WTC11 (cell line): Measurements from ENCODE around the gene RPLP1. TPM values are rescaled to one million over a fixed set of nuclear protein-coding genes. Genes with fewer than 3 reads are reported as not detected.

Experiments
- ELF4 ChIP-seq: sonication (generic); formaldehyde crosslinking; IDR thresholded peaks from 2 replicates; pipeline ENCODE4 v1.8.1; 2022; ENCODE audit warnings: low read depth, mild to moderate bottlenecking, moderate library complexity, missing genetic modification reagents
- ETV6 ChIP-seq: sonication (generic); formaldehyde crosslinking; IDR thresholded peaks from 2 replicates; pipeline ENCODE4 v1.8.1; 2022; ENCODE audit warnings: mild to moderate bottlenecking, missing genetic modification reagents
- FOXP1 ChIP-seq: sonication (generic); formaldehyde crosslinking; IDR thresholded peaks from 2 replicates; pipeline ENCODE4 v1.8.0; 2022; ENCODE audit warnings: missing genetic modification reagents, mild to moderate bottlenecking, moderate library complexity, borderline replicate concordance
- GTF2I ChIP-seq: fragments of 250-450 bp; sonication (Bioruptor Pico); conservative IDR thresholded peaks from 2 replicates; pipeline ENCODE4 v1.4.0; 2021; ENCODE audit warnings: mild to moderate bottlenecking
- HMGA2 ChIP-seq: fragments of 250-450 bp; sonication (Bioruptor Pico); IDR thresholded peaks from 2 replicates; pipeline ENCODE4 v1.4.0; 2021; ENCODE audit warnings: mild to moderate bottlenecking, moderate library complexity
- IRF2 ChIP-seq: sonication (generic); formaldehyde crosslinking; IDR thresholded peaks from 2 replicates; pipeline ENCODE4 v1.8.0; 2022; ENCODE audit warnings: low read depth, missing genetic modification reagents, borderline replicate concordance
- KAT7 ChIP-seq: sonication (generic); formaldehyde crosslinking; IDR thresholded peaks from 2 replicates; pipeline ENCODE4 v1.8.1; 2023; ENCODE audit warnings: missing genetic modification reagents, mild to moderate bottlenecking, borderline replicate concordance
- NFE2L1 ChIP-seq: sonication (generic); formaldehyde crosslinking; IDR thresholded peaks from 2 replicates; pipeline ENCODE4 v1.8.1; 2023; ENCODE audit warnings: missing genetic modification reagents
- NFYB ChIP-seq: sonication (generic); formaldehyde crosslinking; conservative IDR thresholded peaks from 2 replicates; pipeline ENCODE4 v1.8.0; 2022; ENCODE audit warnings: low read depth, missing genetic modification reagents
- NR3C1 ChIP-seq: sonication (generic); formaldehyde crosslinking; conservative IDR thresholded peaks from 2 replicates; pipeline ENCODE4 v1.8.1; 2023; ENCODE audit warnings: low read depth, mild to moderate bottlenecking, missing genetic modification reagents
- TCF7 ChIP-seq: sonication (generic); formaldehyde crosslinking; IDR thresholded peaks from 2 replicates; pipeline ENCODE4 v1.8.0; 2022; ENCODE audit warnings: mild to moderate bottlenecking, low read depth, missing genetic modification reagents, moderate library complexity
- TEAD1 ChIP-seq: sonication (generic); formaldehyde crosslinking; IDR thresholded peaks from 2 replicates; pipeline ENCODE4 v1.8.0; 2022; ENCODE audit warnings: mild to moderate bottlenecking, missing genetic modification reagents
- TP53 ChIP-seq: sonication (generic); formaldehyde crosslinking; IDR thresholded peaks from 2 replicates; pipeline ENCODE4 v1.8.1; 2023; ENCODE audit warnings: mild to moderate bottlenecking, missing genetic modification reagents
- ZNF232 ChIP-seq: sonication (generic); formaldehyde crosslinking; IDR thresholded peaks from 2 replicates; pipeline ENCODE4 v1.8.0; 2022; ENCODE audit warnings: mild to moderate bottlenecking, missing genetic modification reagents
- ZNF396 ChIP-seq: fragments of 250-450 bp; sonication (Bioruptor Pico); IDR thresholded peaks from 2 replicates; pipeline ENCODE4 v1.8.0; 2021; ENCODE audit warnings: mild to moderate bottlenecking, moderate library complexity, borderline replicate concordance
- ZNF416 ChIP-seq: fragments of 250-450 bp; sonication (Bioruptor Pico); IDR thresholded peaks from 2 replicates; pipeline ENCODE4 v1.9.0; 2021; ENCODE audit warnings: mild to moderate bottlenecking, inconsistent platforms
- total RNA-seq: library from RNA; stranded (reverse); gene quantifications from 3 replicates; pipeline ENCODE4 v1.2.3, GENCODE V29; 2021
- TF ChIP-seq, protein P1 (sequence below): sonication (generic); formaldehyde crosslinking; IDR thresholded peaks from 2 replicates; pipeline ENCODE4 v1.8.1; 2022; ENCODE audit warnings: low read depth, missing genetic modification reagents, borderline replicate concordance
- TF ChIP-seq, protein P2 (sequence below): fragments of 200-600 bp; IDR thresholded peaks from 2 replicates; pipeline ENCODE4 v1.8.0; 2022; ENCODE audit warnings: antibody characterized with exemption
- TF ChIP-seq, protein P3 (sequence below): sonication (generic); formaldehyde crosslinking; IDR thresholded peaks from 2 replicates; pipeline ENCODE4 v1.8.1; 2023; ENCODE audit warnings: mild to moderate bottlenecking, missing genetic modification reagents
- TF ChIP-seq, protein P4 (sequence below): fragments of 250-450 bp; sonication (Bioruptor Pico); IDR thresholded peaks from 2 replicates; pipeline ENCODE4 v1.9.0; 2021; ENCODE audit warnings: mild to moderate bottlenecking
- TF ChIP-seq, protein P5 (sequence below): sonication (generic); formaldehyde crosslinking; IDR thresholded peaks from 2 replicates; pipeline ENCODE4 v1.8.1; 2023; ENCODE audit warnings: mild to moderate bottlenecking, missing genetic modification reagents, moderate library complexity
- TF ChIP-seq, protein P6 (sequence below): sonication (generic); formaldehyde crosslinking; IDR thresholded peaks from 2 replicates; pipeline ENCODE4 v1.8.1; 2022; ENCODE audit warnings: missing genetic modification reagents, borderline replicate concordance
- TF ChIP-seq, protein P7 (sequence below): sonication (generic); formaldehyde crosslinking; IDR thresholded peaks from 2 replicates; pipeline ENCODE4 v1.8.0; 2022; ENCODE audit warnings: mild to moderate bottlenecking, missing genetic modification reagents
- TF ChIP-seq, protein P8 (sequence below): sonication (generic); formaldehyde crosslinking; IDR thresholded peaks from 2 replicates; pipeline ENCODE4 v1.8.1; 2023; ENCODE audit warnings: mild to moderate bottlenecking, missing genetic modification reagents, moderate library complexity

The RPLP1 gene
- total RNA-seq, 1 experiment from 2014 or later, result 2,441 TPM

DNA sequence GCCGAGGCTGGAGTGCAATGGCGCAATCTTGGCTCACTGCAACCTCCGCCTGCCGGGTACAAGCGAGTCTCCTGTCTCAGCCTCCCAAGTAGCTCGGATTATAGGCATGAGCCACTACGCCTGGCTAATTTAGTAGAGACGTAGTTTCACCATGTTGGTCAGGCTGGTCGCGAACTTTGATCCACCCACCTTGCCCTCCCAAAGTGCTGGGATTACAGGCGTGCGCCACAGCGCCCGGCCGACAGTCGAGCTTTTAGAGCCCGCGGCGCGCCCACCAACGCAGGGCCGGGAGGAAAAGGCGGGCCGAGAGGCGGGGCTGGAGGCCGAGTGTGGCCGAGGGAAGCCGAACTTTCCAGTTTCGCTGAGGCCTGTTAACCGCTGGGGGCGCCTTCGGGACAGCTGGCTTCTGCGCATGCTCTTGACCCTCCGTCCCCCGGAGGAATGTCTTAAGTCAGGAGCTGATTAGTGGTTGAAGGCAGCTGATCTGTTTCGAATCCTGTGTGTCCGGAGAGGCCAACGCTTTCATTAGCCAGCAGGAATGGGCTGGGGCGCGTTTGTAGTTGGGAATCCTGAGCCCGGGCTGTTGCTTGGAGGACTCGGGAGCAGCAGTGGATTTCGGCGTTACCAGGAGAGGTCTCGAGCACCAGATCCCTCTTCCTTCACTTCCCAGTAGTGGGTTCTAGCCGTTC lies 10.0 kb downstream of the RPLP1 start (continued):
- TF ChIP-seq, protein P1, sequence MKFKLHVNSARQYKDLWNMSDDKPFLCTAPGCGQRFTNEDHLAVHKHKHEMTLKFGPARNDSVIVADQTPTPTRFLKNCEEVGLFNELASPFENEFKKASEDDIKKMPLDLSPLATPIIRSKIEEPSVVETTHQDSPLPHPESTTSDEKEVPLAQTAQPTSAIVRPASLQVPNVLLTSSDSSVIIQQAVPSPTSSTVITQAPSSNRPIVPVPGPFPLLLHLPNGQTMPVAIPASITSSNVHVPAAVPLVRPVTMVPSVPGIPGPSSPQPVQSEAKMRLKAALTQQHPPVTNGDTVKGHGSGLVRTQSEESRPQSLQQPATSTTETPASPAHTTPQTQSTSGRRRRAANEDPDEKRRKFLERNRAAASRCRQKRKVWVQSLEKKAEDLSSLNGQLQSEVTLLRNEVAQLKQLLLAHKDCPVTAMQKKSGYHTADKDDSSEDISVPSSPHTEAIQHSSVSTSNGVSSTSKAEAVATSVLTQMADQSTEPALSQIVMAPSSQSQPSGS (CRISPR knock-in tag), result no peak
- TF ChIP-seq, protein P2, sequence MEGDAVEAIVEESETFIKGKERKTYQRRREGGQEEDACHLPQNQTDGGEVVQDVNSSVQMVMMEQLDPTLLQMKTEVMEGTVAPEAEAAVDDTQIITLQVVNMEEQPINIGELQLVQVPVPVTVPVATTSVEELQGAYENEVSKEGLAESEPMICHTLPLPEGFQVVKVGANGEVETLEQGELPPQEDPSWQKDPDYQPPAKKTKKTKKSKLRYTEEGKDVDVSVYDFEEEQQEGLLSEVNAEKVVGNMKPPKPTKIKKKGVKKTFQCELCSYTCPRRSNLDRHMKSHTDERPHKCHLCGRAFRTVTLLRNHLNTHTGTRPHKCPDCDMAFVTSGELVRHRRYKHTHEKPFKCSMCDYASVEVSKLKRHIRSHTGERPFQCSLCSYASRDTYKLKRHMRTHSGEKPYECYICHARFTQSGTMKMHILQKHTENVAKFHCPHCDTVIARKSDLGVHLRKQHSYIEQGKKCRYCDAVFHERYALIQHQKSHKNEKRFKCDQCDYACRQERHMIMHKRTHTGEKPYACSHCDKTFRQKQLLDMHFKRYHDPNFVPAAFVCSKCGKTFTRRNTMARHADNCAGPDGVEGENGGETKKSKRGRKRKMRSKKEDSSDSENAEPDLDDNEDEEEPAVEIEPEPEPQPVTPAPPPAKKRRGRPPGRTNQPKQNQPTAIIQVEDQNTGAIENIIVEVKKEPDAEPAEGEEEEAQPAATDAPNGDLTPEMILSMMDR, result peak; percentile 69
- TF ChIP-seq, protein P3, sequence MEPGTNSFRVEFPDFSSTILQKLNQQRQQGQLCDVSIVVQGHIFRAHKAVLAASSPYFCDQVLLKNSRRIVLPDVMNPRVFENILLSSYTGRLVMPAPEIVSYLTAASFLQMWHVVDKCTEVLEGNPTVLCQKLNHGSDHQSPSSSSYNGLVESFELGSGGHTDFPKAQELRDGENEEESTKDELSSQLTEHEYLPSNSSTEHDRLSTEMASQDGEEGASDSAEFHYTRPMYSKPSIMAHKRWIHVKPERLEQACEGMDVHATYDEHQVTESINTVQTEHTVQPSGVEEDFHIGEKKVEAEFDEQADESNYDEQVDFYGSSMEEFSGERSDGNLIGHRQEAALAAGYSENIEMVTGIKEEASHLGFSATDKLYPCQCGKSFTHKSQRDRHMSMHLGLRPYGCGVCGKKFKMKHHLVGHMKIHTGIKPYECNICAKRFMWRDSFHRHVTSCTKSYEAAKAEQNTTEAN (CRISPR knock-in tag), result no peak
- TF ChIP-seq TP53 (CRISPR knock-in tag) (no peak), TCF7 (CRISPR knock-in tag) (no peak), ZNF232 (CRISPR knock-in tag) (no peak), NR3C1 (CRISPR knock-in tag) (no peak), IRF2 (CRISPR knock-in tag) (no peak), ZNF396 (no peak), ZNF416 (CRISPR knock-in tag) (no peak), TEAD1 (peak; percentile 62; the same call in 1 of the 2 replicates), HMGA2 (CRISPR knock-in tag) (no peak), ELF4 (CRISPR knock-in tag) (no peak), FOXP1 (CRISPR knock-in tag) (no peak; the same call in 1 of the 2 replicates), NFYB (CRISPR knock-in tag) (no peak), ETV6 (CRISPR knock-in tag) (no peak; the same call in 1 of the 2 replicates), NFE2L1 (CRISPR knock-in tag) (no peak), GTF2I (peak; percentile 82; the same call in 1 of the 2 replicates), KAT7 (CRISPR knock-in tag) (no peak)
- TF ChIP-seq, protein P4, sequence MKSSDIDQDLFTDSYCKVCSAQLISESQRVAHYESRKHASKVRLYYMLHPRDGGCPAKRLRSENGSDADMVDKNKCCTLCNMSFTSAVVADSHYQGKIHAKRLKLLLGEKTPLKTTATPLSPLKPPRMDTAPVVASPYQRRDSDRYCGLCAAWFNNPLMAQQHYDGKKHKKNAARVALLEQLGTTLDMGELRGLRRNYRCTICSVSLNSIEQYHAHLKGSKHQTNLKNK (CRISPR knock-in tag), result no peak
- TF ChIP-seq, protein P5, sequence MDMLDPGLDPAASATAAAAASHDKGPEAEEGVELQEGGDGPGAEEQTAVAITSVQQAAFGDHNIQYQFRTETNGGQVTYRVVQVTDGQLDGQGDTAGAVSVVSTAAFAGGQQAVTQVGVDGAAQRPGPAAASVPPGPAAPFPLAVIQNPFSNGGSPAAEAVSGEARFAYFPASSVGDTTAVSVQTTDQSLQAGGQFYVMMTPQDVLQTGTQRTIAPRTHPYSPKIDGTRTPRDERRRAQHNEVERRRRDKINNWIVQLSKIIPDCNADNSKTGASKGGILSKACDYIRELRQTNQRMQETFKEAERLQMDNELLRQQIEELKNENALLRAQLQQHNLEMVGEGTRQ (CRISPR knock-in tag), result peak; percentile 74
- TF ChIP-seq, protein P6, sequence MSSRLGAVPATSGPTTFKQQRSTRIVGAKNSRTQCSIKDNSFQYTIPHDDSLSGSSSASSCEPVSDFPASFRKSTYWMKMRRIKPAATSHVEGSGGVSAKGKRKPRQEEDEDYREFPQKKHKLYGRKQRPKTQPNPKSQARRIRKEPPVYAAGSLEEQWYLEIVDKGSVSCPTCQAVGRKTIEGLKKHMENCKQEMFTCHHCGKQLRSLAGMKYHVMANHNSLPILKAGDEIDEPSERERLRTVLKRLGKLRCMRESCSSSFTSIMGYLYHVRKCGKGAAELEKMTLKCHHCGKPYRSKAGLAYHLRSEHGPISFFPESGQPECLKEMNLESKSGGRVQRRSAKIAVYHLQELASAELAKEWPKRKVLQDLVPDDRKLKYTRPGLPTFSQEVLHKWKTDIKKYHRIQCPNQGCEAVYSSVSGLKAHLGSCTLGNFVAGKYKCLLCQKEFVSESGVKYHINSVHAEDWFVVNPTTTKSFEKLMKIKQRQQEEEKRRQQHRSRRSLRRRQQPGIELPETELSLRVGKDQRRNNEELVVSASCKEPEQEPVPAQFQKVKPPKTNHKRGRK (CRISPR knock-in tag), result no peak
- TF ChIP-seq, protein P7, sequence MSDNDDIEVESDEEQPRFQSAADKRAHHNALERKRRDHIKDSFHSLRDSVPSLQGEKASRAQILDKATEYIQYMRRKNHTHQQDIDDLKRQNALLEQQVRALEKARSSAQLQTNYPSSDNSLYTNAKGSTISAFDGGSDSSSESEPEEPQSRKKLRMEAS (CRISPR knock-in tag), result peak; percentile 42; the same call in 1 of the 2 replicates
- TF ChIP-seq, protein P8, sequence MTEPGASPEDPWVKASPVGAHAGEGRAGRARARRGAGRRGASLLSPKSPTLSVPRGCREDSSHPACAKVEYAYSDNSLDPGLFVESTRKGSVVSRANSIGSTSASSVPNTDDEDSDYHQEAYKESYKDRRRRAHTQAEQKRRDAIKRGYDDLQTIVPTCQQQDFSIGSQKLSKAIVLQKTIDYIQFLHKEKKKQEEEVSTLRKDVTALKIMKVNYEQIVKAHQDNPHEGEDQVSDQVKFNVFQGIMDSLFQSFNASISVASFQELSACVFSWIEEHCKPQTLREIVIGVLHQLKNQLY, result no peak
